ENCODE results near the gene RAD51C. TPM values are rescaled to one million over a fixed set of nuclear protein-coding genes. Genes with fewer than 3 reads are reported as not detected.

RAD51C gene
- total and polyA plus RNA-seq, 10 of the 15 experiments (the other 5 are each of a cell fraction or from before 2014, with no cell fraction given), result 59.6 to 267 (median 106) TPM

DNA sequence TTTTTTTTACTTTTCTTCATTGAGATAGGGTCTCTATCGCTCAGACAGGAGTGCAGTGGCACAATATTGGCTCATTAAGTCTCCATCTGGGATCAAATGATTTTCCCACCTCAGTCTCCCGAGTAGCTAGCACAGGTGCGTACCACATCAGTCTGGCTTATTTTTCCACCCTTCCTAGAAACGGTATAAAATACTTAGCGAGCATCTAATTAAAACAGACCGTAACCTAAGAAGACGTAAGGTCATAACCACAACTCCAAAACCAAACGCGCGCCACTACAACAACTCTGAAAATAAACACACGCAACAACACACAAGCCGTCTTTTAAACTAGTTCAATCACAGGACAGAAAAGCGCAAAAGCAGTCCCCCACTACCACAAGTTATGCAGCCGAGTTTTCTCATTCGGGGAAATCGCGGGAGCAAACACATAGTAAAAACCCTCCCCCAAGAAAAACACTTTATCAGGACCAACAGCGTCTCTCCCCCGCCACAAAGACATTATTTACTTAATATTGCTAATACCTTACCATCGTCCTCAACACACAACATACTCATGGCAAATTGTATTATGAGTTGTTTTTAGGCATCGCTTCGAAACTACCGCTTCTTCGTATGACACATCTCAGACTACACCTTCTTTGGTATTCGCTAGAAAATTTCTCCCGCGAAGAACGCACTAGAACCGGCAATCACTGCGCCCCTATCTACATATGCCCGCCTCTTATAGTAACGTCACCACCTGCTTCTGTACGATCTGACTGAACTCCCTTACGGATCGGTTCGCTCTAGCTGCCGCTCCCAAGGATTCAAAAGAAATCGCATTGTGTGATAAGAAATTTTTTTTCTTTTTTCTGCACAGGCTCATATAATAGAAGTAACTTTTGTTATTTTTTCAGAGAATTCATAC is 33.3 kb upstream of the RAD51C start (continued):
- no peak for TF ChIP-seq SUPT20H (IDR thresholded peaks at IDR 0.05; ENCODE audit: borderline replicate concordance, control insufficient read depth, low read depth, low read length)
- TF ChIP-seq FOS (IDR thresholded peaks at IDR 0.05; ENCODE audit: borderline replicate concordance, extremely low read depth, insufficient read length), result no peak
- TF ChIP-seq, protein P1, sequence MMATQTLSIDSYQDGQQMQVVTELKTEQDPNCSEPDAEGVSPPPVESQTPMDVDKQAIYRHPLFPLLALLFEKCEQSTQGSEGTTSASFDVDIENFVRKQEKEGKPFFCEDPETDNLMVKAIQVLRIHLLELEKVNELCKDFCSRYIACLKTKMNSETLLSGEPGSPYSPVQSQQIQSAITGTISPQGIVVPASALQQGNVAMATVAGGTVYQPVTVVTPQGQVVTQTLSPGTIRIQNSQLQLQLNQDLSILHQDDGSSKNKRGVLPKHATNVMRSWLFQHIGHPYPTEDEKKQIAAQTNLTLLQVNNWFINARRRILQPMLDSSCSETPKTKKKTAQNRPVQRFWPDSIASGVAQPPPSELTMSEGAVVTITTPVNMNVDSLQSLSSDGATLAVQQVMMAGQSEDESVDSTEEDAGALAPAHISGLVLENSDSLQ (IDR thresholded peaks at IDR 0.05), result peak; percentile 50
- TF ChIP-seq MYC (IDR thresholded peaks at IDR 0.05; ENCODE audit: insufficient read depth, insufficient read length, insufficient replicate concordance, low read length, severe bottlenecking), result no peak
- TF ChIP-seq SUZ12 (IDR thresholded peaks at IDR 0.05; ENCODE audit: unreplicated experiment), result no peak
- TF ChIP-seq, protein P2, sequence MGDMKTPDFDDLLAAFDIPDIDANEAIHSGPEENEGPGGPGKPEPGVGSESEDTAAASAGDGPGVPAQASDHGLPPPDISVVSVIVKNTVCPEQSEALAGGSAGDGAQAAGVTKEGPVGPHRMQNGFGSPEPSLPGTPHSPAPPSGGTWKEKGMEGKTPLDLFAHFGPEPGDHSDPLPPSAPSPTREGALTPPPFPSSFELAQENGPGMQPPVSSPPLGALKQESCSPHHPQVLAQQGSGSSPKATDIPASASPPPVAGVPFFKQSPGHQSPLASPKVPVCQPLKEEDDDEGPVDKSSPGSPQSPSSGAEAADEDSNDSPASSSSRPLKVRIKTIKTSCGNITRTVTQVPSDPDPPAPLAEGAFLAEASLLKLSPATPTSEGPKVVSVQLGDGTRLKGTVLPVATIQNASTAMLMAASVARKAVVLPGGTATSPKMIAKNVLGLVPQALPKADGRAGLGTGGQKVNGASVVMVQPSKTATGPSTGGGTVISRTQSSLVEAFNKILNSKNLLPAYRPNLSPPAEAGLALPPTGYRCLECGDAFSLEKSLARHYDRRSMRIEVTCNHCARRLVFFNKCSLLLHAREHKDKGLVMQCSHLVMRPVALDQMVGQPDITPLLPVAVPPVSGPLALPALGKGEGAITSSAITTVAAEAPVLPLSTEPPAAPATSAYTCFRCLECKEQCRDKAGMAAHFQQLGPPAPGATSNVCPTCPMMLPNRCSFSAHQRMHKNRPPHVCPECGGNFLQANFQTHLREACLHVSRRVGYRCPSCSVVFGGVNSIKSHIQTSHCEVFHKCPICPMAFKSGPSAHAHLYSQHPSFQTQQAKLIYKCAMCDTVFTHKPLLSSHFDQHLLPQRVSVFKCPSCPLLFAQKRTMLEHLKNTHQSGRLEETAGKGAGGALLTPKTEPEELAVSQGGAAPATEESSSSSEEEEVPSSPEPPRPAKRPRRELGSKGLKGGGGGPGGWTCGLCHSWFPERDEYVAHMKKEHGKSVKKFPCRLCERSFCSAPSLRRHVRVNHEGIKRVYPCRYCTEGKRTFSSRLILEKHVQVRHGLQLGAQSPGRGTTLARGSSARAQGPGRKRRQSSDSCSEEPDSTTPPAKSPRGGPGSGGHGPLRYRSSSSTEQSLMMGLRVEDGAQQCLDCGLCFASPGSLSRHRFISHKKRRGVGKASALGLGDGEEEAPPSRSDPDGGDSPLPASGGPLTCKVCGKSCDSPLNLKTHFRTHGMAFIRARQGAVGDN (IDR thresholded peaks at IDR 0.05), result peak; percentile 99
- TF ChIP-seq BACH1 (IDR thresholded peaks at IDR 0.05; ENCODE audit: borderline replicate concordance), result peak; percentile 100
- TF ChIP-seq MTA3 (IDR thresholded peaks at IDR 0.05; ENCODE audit: borderline replicate concordance, low read length), result peak; percentile 100
- peak; percentile 88 for TF ChIP-seq HDAC6 (IDR thresholded peaks at IDR 0.05; ENCODE audit: unreplicated experiment)
- TF ChIP-seq ZNF207 (IDR thresholded peaks at IDR 0.05; ENCODE audit: borderline replicate concordance), result peak; percentile 89
- no peak for TF ChIP-seq YBX1 (IDR thresholded peaks at IDR 0.05)
- TF ChIP-seq, protein P3, sequence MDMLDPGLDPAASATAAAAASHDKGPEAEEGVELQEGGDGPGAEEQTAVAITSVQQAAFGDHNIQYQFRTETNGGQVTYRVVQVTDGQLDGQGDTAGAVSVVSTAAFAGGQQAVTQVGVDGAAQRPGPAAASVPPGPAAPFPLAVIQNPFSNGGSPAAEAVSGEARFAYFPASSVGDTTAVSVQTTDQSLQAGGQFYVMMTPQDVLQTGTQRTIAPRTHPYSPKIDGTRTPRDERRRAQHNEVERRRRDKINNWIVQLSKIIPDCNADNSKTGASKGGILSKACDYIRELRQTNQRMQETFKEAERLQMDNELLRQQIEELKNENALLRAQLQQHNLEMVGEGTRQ (IDR thresholded peaks at IDR 0.05; ENCODE audit: borderline replicate concordance, low read depth, low read length), result no peak
- peak; percentile 99 for TF ChIP-seq POU2F2 (IDR thresholded peaks at IDR 0.05; ENCODE audit: borderline replicate concordance, low read depth, low read length)
- TF ChIP-seq TAF1 (IDR thresholded peaks at IDR 0.05; ENCODE audit: borderline replicate concordance, low read depth, low read length), result peak; percentile 85
- TF ChIP-seq ETV6 (conservative IDR thresholded peaks at IDR 0.05 in 1 of 2, IDR thresholded peaks at IDR 0.05 in 1 of 2; ENCODE audit: borderline replicate concordance in 1 of 2, low read depth in 1 of 2), result peak; percentile 61 to 84; a peak in 3 of 4 replicates
- TF ChIP-seq BCL11A (IDR thresholded peaks at IDR 0.05; ENCODE audit: low read depth, low read length), result peak; percentile 99
- TF ChIP-seq MYB (IDR thresholded peaks at IDR 0.05; ENCODE audit: borderline replicate concordance, low read depth, low read length), result peak; percentile 92
- TF ChIP-seq, protein P4, sequence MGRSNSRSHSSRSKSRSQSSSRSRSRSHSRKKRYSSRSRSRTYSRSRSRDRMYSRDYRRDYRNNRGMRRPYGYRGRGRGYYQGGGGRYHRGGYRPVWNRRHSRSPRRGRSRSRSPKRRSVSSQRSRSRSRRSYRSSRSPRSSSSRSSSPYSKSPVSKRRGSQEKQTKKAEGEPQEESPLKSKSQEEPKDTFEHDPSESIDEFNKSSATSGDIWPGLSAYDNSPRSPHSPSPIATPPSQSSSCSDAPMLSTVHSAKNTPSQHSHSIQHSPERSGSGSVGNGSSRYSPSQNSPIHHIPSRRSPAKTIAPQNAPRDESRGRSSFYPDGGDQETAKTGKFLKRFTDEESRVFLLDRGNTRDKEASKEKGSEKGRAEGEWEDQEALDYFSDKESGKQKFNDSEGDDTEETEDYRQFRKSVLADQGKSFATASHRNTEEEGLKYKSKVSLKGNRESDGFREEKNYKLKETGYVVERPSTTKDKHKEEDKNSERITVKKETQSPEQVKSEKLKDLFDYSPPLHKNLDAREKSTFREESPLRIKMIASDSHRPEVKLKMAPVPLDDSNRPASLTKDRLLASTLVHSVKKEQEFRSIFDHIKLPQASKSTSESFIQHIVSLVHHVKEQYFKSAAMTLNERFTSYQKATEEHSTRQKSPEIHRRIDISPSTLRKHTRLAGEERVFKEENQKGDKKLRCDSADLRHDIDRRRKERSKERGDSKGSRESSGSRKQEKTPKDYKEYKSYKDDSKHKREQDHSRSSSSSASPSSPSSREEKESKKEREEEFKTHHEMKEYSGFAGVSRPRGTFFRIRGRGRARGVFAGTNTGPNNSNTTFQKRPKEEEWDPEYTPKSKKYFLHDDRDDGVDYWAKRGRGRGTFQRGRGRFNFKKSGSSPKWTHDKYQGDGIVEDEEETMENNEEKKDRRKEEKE (IDR thresholded peaks at IDR 0.05), result peak; percentile 82
- no peak for TF ChIP-seq HDGF (IDR thresholded peaks at IDR 0.05)
- TF ChIP-seq JUND (IDR thresholded peaks at IDR 0.05; ENCODE audit: low read depth, low read length), result no peak

All from GM12878 (cell line).